Measurements from ENCODE around the gene STK17A. TPM values are rescaled to one million over a fixed set of nuclear protein-coding genes. Genes with fewer than 3 reads are reported as not detected.

The STK17A gene
- total RNA-seq, 2 donors from 2014 or later: 15.6 to 18.4 TPM

DNA sequence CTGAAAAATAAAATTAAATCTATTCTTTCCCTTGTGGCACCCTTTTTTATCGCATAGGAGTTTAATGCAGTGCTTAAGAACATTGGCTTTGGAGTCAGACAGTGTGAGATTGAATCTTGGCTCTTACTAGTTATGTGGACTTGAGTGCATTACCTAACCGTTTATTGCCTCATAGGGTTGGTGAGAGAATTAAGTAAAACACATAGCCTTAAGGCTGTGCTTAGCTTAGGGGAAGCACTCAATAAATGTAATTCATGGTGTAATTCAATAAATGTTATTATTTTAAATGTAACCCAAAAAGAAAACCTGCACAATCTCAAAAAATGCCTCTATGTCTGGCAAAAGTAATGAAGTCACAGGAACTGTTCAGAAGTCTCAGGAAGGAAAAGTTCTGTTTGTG is 2.7 kb downstream of the STK17A start:
- DNase-seq: no peak
- H3K27me3 ChIP-seq (ENCODE audit: control insufficient read depth, insufficient read depth, low read length, poor library complexity, severe bottlenecking): peaks cover 17% of the 10 kb centered on the region
- Mint-ChIP-seq H3K4me1 (peaks cover 35% of the 10 kb centered on the region), H3K27ac (no peak overlapping the region), H3K4me3 (no peak overlapping the region), H3K27me3 (ENCODE audit: insufficient read depth) (peaks cover 11% of the 10 kb centered on the region), H3K9me3 (no peaks in the 10 kb centered on the region), H3K36me3 (ENCODE audit: low read depth) (no peaks in the 10 kb centered on the region)
- no peaks in the 10 kb centered on the region for H3K36me3 ChIP-seq (ENCODE audit: control insufficient read depth, insufficient read depth, low read length)
- H3K9me3 ChIP-seq (ENCODE audit: control insufficient read depth, low read length): no peaks in the 10 kb centered on the region
- H3K27ac ChIP-seq (ENCODE audit: low read depth, low read length): no peak overlapping the region
- H3K4me1 ChIP-seq (ENCODE audit: control insufficient read depth, insufficient read depth, low read length): peaks cover 3% of the 10 kb centered on the region
- H3K4me3 ChIP-seq (ENCODE audit: low read length): no peak overlapping the region
- H3K9ac ChIP-seq (ENCODE audit: extremely low read depth, low read length, poor library complexity, severe bottlenecking): no peak overlapping the region
- TF ChIP-seq, protein P1, sequence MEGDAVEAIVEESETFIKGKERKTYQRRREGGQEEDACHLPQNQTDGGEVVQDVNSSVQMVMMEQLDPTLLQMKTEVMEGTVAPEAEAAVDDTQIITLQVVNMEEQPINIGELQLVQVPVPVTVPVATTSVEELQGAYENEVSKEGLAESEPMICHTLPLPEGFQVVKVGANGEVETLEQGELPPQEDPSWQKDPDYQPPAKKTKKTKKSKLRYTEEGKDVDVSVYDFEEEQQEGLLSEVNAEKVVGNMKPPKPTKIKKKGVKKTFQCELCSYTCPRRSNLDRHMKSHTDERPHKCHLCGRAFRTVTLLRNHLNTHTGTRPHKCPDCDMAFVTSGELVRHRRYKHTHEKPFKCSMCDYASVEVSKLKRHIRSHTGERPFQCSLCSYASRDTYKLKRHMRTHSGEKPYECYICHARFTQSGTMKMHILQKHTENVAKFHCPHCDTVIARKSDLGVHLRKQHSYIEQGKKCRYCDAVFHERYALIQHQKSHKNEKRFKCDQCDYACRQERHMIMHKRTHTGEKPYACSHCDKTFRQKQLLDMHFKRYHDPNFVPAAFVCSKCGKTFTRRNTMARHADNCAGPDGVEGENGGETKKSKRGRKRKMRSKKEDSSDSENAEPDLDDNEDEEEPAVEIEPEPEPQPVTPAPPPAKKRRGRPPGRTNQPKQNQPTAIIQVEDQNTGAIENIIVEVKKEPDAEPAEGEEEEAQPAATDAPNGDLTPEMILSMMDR (conservative IDR thresholded peaks at IDR 0.05): no peak
- WGBS, 2 experiments (ENCODE audit: insufficient coverage in 1 of 2, insufficient read length in 1 of 2): 88 to 100% methylated on average over 1 to 2 of the region's 2 CpGs

DNA sequence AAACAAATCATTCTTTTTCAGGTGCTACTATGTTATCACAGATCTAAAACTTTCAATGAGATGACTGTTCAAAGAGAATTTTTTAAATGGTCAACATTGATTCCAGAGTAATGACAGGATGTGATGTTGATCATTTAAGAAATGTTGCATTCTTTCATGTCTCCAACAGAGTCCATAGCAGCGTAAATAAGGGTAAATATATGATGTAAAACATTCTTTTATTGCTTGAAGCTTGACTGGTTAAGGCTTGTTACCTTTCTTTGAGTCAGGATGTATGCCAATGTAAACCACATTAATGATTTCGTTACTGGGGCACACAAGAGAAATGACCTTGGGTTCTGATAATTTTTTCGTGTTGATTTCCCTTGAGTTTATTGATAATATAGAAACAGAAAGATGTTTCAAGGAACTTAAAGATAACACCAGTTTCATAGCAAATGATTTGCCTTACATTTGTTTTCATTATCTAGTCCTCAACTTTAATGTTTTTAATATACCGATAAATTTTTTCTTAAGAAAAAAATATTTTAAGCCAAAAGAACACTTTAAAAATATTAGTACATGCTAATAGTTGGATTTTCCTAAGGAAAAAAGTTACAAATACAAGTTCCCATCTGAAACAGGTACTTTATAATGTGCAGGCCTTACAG is 3.5 kb downstream of the STK17A start:
- no peak overlapping the region for H3K27ac Mint-ChIP-seq
- H3K36me3 Mint-ChIP-seq (ENCODE audit: low read depth): no peaks in the 10 kb centered on the region
- no peak for DNase-seq
- no peak overlapping the region for H3K4me3 Mint-ChIP-seq
- no peak overlapping the region for H3K4me3 ChIP-seq (ENCODE audit: low read length)
- peaks cover 36% of the 10 kb centered on the region for H3K4me1 Mint-ChIP-seq
- no peaks in the 10 kb centered on the region for H3K36me3 ChIP-seq (ENCODE audit: control insufficient read depth, insufficient read depth, low read length)
- peaks cover 3% of the 10 kb centered on the region for H3K4me1 ChIP-seq (ENCODE audit: control insufficient read depth, insufficient read depth, low read length)
- H3K27me3 Mint-ChIP-seq (ENCODE audit: insufficient read depth): peaks cover 11% of the 10 kb centered on the region
- no peaks in the 10 kb centered on the region for H3K9me3 ChIP-seq (ENCODE audit: control insufficient read depth, low read length)
- TF ChIP-seq, protein P1 (conservative IDR thresholded peaks at IDR 0.05): no peak
- no peaks in the 10 kb centered on the region for H3K9me3 Mint-ChIP-seq
- H3K27me3 ChIP-seq (ENCODE audit: control insufficient read depth, insufficient read depth, low read length, poor library complexity, severe bottlenecking): peaks cover 11% of the 10 kb centered on the region
- no peak overlapping the region for H3K9ac ChIP-seq (ENCODE audit: extremely low read depth, low read length, poor library complexity, severe bottlenecking)
- WGBS, 2 experiments (ENCODE audit: insufficient coverage in 1 of 2, insufficient read length in 1 of 2): 88 to 100% methylated on average over 2 to 3 of the region's 4 CpGs
- no peak overlapping the region for H3K27ac ChIP-seq (ENCODE audit: low read depth, low read length)

- no peak for DNase-seq
- Histone ChIP-seq H3K27me3 (ENCODE audit: control insufficient read depth, insufficient read depth, low read length, poor library complexity, severe bottlenecking) (no peaks in the 10 kb centered on the region), H3K4me3 (ENCODE audit: low read length) (no peak overlapping the region), H3K9ac (ENCODE audit: extremely low read depth, low read length, poor library complexity, severe bottlenecking) (no peak overlapping the region), H3K9me3 (ENCODE audit: control insufficient read depth, low read length) (no peaks in the 10 kb centered on the region), H3K4me1 (ENCODE audit: control insufficient read depth, insufficient read depth, low read length) (peaks cover 3% of the 10 kb centered on the region), H3K27ac (ENCODE audit: low read depth, low read length) (no peak overlapping the region), H3K36me3 (ENCODE audit: control insufficient read depth, insufficient read depth, low read length) (no peaks in the 10 kb centered on the region)
- no peaks in the 10 kb centered on the region for H3K36me3 Mint-ChIP-seq (ENCODE audit: low read depth)
- no peak overlapping the region for H3K27ac Mint-ChIP-seq
- peaks cover 3% of the 10 kb centered on the region for H3K27me3 Mint-ChIP-seq (ENCODE audit: insufficient read depth)
- 91 to 92% methylated on average over 5 of the region's 5 CpGs for WGBS, 2 experiments (ENCODE audit: insufficient coverage in 1 of 2, insufficient read length in 1 of 2)
- no peak overlapping the region for H3K4me3 Mint-ChIP-seq
- TF ChIP-seq, protein P1 (conservative IDR thresholded peaks at IDR 0.05): no peak
- H3K4me1 Mint-ChIP-seq: peaks cover 30% of the 10 kb centered on the region
- no peaks in the 10 kb centered on the region for H3K9me3 Mint-ChIP-seq
Observed at GRCh38 chr7:43588477-43589132, 5.7 kb downstream of the STK17A start.

Measured in endodermal cell (in vitro differentiated cells).